GM18498 (cell line): ENCODE measurements around the gene TMEM44.
"Not testable (repeated sequence)": the region's sequence is repeated elsewhere in the genome, so short reads cannot be mapped to it uniquely, and the experiment has no call there.

Experiments used
- ATAC-seq: cut with Tn5 transposase; IDR thresholded peaks from one replicate; pipeline ENCODE4 v1.9.1; 2021; ENCODE audit warnings: mild to moderate bottlenecking, moderate library complexity; ENCODE audit not compliant: unreplicated experiment

TMEM44 gene

GRCh38 chr3:194559530-194559929 lies 73.7 kb downstream of the TMEM44 start:
- no peak for ATAC-seq

GRCh38 chr3:194556086-194557056 lies 76.8 kb downstream of the TMEM44 start:
- no peak for ATAC-seq

- no peak for ATAC-seq
These were observed 77.8 kb downstream of the TMEM44 start for GRCh38 chr3:194555175-194556062.

- ATAC-seq: no peak
These were observed 78.6 kb downstream of the TMEM44 start for GRCh38 chr3:194554473-194555123.

- ATAC-seq: no peak
These were observed 80.8 kb downstream of the TMEM44 start for GRCh38 chr3:194552327-194552949.

- no peak for ATAC-seq
These were observed 83.4 kb downstream of the TMEM44 start for GRCh38 chr3:194549853-194550252.

- ATAC-seq: no peak
These were observed 84.6 kb downstream of the TMEM44 start for GRCh38 chr3:194548346-194549321.

- ATAC-seq: no peak
These were observed 86.2 kb downstream of the TMEM44 start for GRCh38 chr3:194547042-194547441.

GRCh38 chr3:194545538-194545937 lies 87.7 kb downstream of the TMEM44 start:
- not testable (repeated sequence) for ATAC-seq

- no peak for ATAC-seq
These were observed 89.7 kb downstream of the TMEM44 start for GRCh38 chr3:194543550-194543949.

- no peak for ATAC-seq
These were observed 91.7 kb downstream of the TMEM44 start for GRCh38 chr3:194541483-194541882.

- no peak for ATAC-seq
These were observed 92.8 kb downstream of the TMEM44 start for GRCh38 chr3:194540274-194540905.

GRCh38 chr3:194539498-194539897 lies 93.7 kb downstream of the TMEM44 start:
- ATAC-seq: no peak

- ATAC-seq: no peak
These were observed 95.4 kb downstream of the TMEM44 start for GRCh38 chr3:194537732-194538247.
